IMR-90 (cell line): ENCODE results near the gene EGFR. TPM values are rescaled to one million over a fixed set of nuclear protein-coding genes. Genes with fewer than 3 reads are reported as not detected.
A peak's percentile ranks its signal among the peaks of the same experiment; 100 is the strongest.

ENCODE experiments used
- ATAC-seq: fragments of 200-7000 bp; cut with Tn5 transposase; 2 replicates; pipeline ENCODE4 v1.9.1; 2020; ENCODE audit warnings: low read depth, mild to moderate bottlenecking, moderate library complexity
- BruUV-seq: library from RNA; stranded (reverse); fragments of 400-500 nt; replicated peaks from 2 replicates; lab custom pipeline; 2021; lab: Mats Ljungman, UMichigan
- CTCF ChIA-PET: fragments of 300-600 bp; formaldehyde crosslinking; extraction: SDS; loops from one replicate; lab custom pipeline; 2021; ENCODE audit warnings: antibody characterized with exemption; lab: Yijun Ruan, JAX
- POLR2A ChIA-PET: fragments of 300-600 bp; sonication (Branson Sonifier 250); formaldehyde crosslinking; loops from one replicate; lab custom pipeline; 2022; ENCODE audit warnings: antibody characterized with exemption; ENCODE audit not compliant: unreplicated experiment; lab: Charles Lee
- DNase-seq: peaks from one replicate; pipeline ENCODE4 v3.0.0; 2013
- H2AFZ ChIP-seq: replicated peaks from 2 replicates; pipeline ENCODE3; 2013; ENCODE audit warnings: low read length, mild to moderate bottlenecking; ENCODE audit not compliant: poor library complexity
- H2AK5ac ChIP-seq: 2 replicates; pipeline ENCODE4 v1.6.1; 2013; ENCODE audit warnings: low read depth, low read length, inconsistent platforms
- H2AK9ac ChIP-seq: replicated peaks from 2 replicates; pipeline ENCODE3; 2013; ENCODE audit warnings: mild to moderate bottlenecking, low read depth, low read length, moderate library complexity; ENCODE audit not compliant: poor library complexity
- H2BK120ac ChIP-seq: 2 replicates; pipeline ENCODE4 v1.6.1; 2013; ENCODE audit warnings: low read depth, low read length, inconsistent platforms
- H2BK15ac ChIP-seq: 3 replicates; pipeline ENCODE4 v1.6.1; 2013; ENCODE audit warnings: low read depth, low read length, inconsistent platforms
- H2BK20ac ChIP-seq: 2 replicates; pipeline ENCODE4 v1.6.1; 2013; ENCODE audit warnings: low read depth, mild to moderate bottlenecking, inconsistent platforms, low read length, moderate library complexity
- H2BK5ac ChIP-seq: 2 replicates; pipeline ENCODE4 v1.6.1; 2013; ENCODE audit warnings: mild to moderate bottlenecking, low read depth, low read length, inconsistent platforms; ENCODE audit not compliant: poor library complexity, severe bottlenecking
- H3K14ac ChIP-seq: replicated peaks from 2 replicates; pipeline ENCODE4 v1.6.1; 2013; ENCODE audit warnings: low read depth, low read length, inconsistent platforms
- H3K18ac ChIP-seq: 2 replicates; pipeline ENCODE4 v1.6.1; 2013; ENCODE audit warnings: low read depth, low read length, control low read depth
- H3K23ac ChIP-seq: 2 replicates; pipeline ENCODE4 v1.6.1; 2013; ENCODE audit warnings: low read depth, low read length, inconsistent platforms
- H3K27ac ChIP-seq: 2 replicates; pipeline ENCODE4 v1.5.1; 2013; ENCODE audit warnings: mild to moderate bottlenecking, control low read depth, low read length; ENCODE audit not compliant: insufficient read depth
- H3K27me3 ChIP-seq: 2 replicates; pipeline ENCODE4 v1.6.1; 2013; ENCODE audit warnings: low read length; ENCODE audit not compliant: control insufficient read depth, insufficient read depth
- H3K36me3 ChIP-seq: 2 replicates; pipeline ENCODE4 v1.6.1; 2013; ENCODE audit warnings: low read length, mixed read lengths; ENCODE audit not compliant: control insufficient read depth, insufficient read depth
- H3K4ac ChIP-seq: 2 replicates; pipeline ENCODE4 v1.6.1; 2013; ENCODE audit warnings: low read depth, low read length, inconsistent platforms
- H3K4me1 ChIP-seq: 2 replicates; pipeline ENCODE4 v1.6.1; 2013; ENCODE audit warnings: low read length, mixed read lengths; ENCODE audit not compliant: control insufficient read depth, insufficient read depth
- H3K4me2 ChIP-seq: 2 replicates; pipeline ENCODE4 v1.6.1; 2013; ENCODE audit warnings: low read depth, mild to moderate bottlenecking, control low read depth, low read length, moderate library complexity
- H3K4me3 ChIP-seq: 2 replicates; pipeline ENCODE4 v1.5.1; 2013; ENCODE audit warnings: low read depth, mild to moderate bottlenecking, control low read depth, low read length, moderate library complexity; ENCODE audit not compliant: insufficient read depth
- H3K56ac ChIP-seq: 2 replicates; pipeline ENCODE4 v1.6.1; 2013; ENCODE audit warnings: low read length, inconsistent platforms; ENCODE audit not compliant: insufficient read depth; ENCODE audit errors: extremely low read depth
- H3K79me1 ChIP-seq, 2 experiments: 2 replicates each; pipeline ENCODE4 v1.6.1; 2013; ENCODE audit warnings: low read length in 2 of 2, inconsistent platforms in 1 of 2, low read depth in 1 of 2
- H3K9ac ChIP-seq: 2 replicates; pipeline ENCODE4 v1.6.1; 2013; ENCODE audit warnings: low read depth, low read length, control low read depth
- H3K9me1 ChIP-seq: 2 replicates; pipeline ENCODE4 v1.6.1; 2013; ENCODE audit warnings: low read length, inconsistent platforms; ENCODE audit not compliant: insufficient read depth
- H3K9me3 ChIP-seq: 2 replicates; pipeline ENCODE4 v1.6.1; 2013; ENCODE audit warnings: low read length; ENCODE audit not compliant: control insufficient read depth, insufficient read depth
- H4K20me1 ChIP-seq: 2 replicates; pipeline ENCODE4 v1.6.1; 2013; ENCODE audit warnings: low read length, inconsistent platforms; ENCODE audit not compliant: insufficient read depth
- H4K5ac ChIP-seq: 2 replicates; pipeline ENCODE4 v1.6.1; 2013; ENCODE audit warnings: mild to moderate bottlenecking, low read depth, low read length, control low read depth
- H4K8ac ChIP-seq, 2 experiments: 2 replicates each; pipeline ENCODE4 v1.6.1; 2013; ENCODE audit warnings: low read depth in 2 of 2, low read length in 2 of 2, control low read depth in 1 of 2, inconsistent platforms in 1 of 2
- H4K91ac ChIP-seq: 2 replicates; pipeline ENCODE4 v1.6.1; 2013; ENCODE audit warnings: low read depth, low read length, inconsistent platforms; ENCODE audit not compliant: insufficient read depth
- BHLHE40 ChIP-seq: fragments of 150-350 bp; IDR thresholded peaks from 2 replicates; pipeline ENCODE4 v1.6.1; 2016; ENCODE audit warnings: mild to moderate bottlenecking, low read depth, low read length
- CEBPB ChIP-seq: IDR thresholded peaks from 2 replicates; pipeline ENCODE4 v1.6.1; 2012; ENCODE audit warnings: low read depth, low read length, improper control_type of control experiment
- CHD1 ChIP-seq: IDR thresholded peaks from 2 replicates; pipeline ENCODE4 v1.6.1; 2012; ENCODE audit warnings: low read depth, low read length, improper control_type of control experiment
- CTCF ChIP-seq: conservative IDR thresholded peaks from 2 replicates; pipeline ENCODE4 v1.5.1; 2012; ENCODE audit warnings: mild to moderate bottlenecking, low read depth, low read length, improper control_type of control experiment
- FOS ChIP-seq: fragments of 150-350 bp; IDR thresholded peaks from 2 replicates; pipeline ENCODE4 v1.6.1; 2016; ENCODE audit warnings: low read depth, low read length
- MAFK ChIP-seq: IDR thresholded peaks from 2 replicates; pipeline ENCODE4 v1.6.1; 2012; ENCODE audit warnings: low read depth, low read length, improper control_type of control experiment
- MAZ ChIP-seq: IDR thresholded peaks from 2 replicates; pipeline ENCODE4 v1.6.1; 2012; ENCODE audit warnings: low read depth, mild to moderate bottlenecking, low read length, improper control_type of control experiment, moderate library complexity, borderline replicate concordance
- MXI1 ChIP-seq: IDR thresholded peaks from 2 replicates; pipeline ENCODE4 v1.6.1; 2012; ENCODE audit warnings: low read depth, mild to moderate bottlenecking, low read length, moderate library complexity, borderline replicate concordance
- NFE2L2 ChIP-seq: fragments of 150-350 bp; IDR thresholded peaks from 2 replicates; pipeline ENCODE4 v1.6.1; 2016; ENCODE audit warnings: low read depth, mild to moderate bottlenecking, low read length
- POLR2A ChIP-seq: IDR thresholded peaks from 2 replicates; pipeline ENCODE4 v1.6.1; 2012; ENCODE audit warnings: mild to moderate bottlenecking, low read depth, low read length
- RAD21 ChIP-seq: IDR thresholded peaks from 2 replicates; pipeline ENCODE4 v1.6.1; 2012; ENCODE audit warnings: low read length, improper control_type of control experiment
- RCOR1 ChIP-seq: IDR thresholded peaks from 2 replicates; pipeline ENCODE4 v1.6.1; 2012; ENCODE audit warnings: mild to moderate bottlenecking, low read length, improper control_type of control experiment; ENCODE audit not compliant: insufficient replicate concordance
- RFX5 ChIP-seq: IDR thresholded peaks from 2 replicates; pipeline ENCODE4 v1.8.0; 2012; ENCODE audit warnings: low read depth, mild to moderate bottlenecking, low read length, moderate library complexity
- SMC3 ChIP-seq: fragments of 150-350 bp; IDR thresholded peaks from 2 replicates; pipeline ENCODE4 v1.6.1; 2016; ENCODE audit warnings: low read depth, mild to moderate bottlenecking, antibody characterized with exemption, low read length, moderate library complexity
- USF2 ChIP-seq: fragments of 150-350 bp; IDR thresholded peaks from 2 replicates; pipeline ENCODE4 v1.6.1; 2017; ENCODE audit warnings: mild to moderate bottlenecking, antibody characterized with exemption, low read length, low read depth
- WGBS, 2 experiments: methylation state at CpG; one replicate each; pipeline versions ENCODE4 v1.1.5 to v1.1.7; 2013; ENCODE audit warnings: missing lambda C conversion rate in 2 of 2; ENCODE audit not compliant: insufficient read length in 1 of 2; ENCODE audit errors: extremely low coverage in 2 of 2; 5-methylcytosine and 5-hydroxymethylcytosine counted together
- dilution Hi-C: fragments of 300-500 bp; cut with HindIII; formaldehyde crosslinking; loops from one replicate; pipeline ENCODE4 v1.14.3; 2018; ENCODE audit warnings: low sequenced_read_pairs; ENCODE audit not compliant: unreplicated experiment
- in situ Hi-C: fragments of 300-500 bp; cut with MboI; formaldehyde crosslinking; loops from 3 replicates; pipeline ENCODE4 v1.14.3; 2019; ENCODE audit warnings: low sequenced_read_pairs, inconsistent platforms, mixed read lengths
- intact Hi-C: fragments of 100-400 bp; cut with micrococcal nuclease; formaldehyde crosslinking; loops from 2 replicates; pipeline ENCODE4 v1.10.0; 2022
- polyA plus RNA-seq, 3 experiments: library from polyadenylated mRNA; depleted of rRNA; stranded (reverse); fragments of >200 nt; gene quantifications; 2 replicates each; pipeline ENCODE4 v1.2.3, GENCODE V29; 2012; ENCODE audit warnings: low replicate concordance in 1 of 3
- total RNA-seq: library from RNA; depleted of rRNA; stranded (reverse); fragments of >200 nt; gene quantifications from 2 replicates; pipeline ENCODE4 v1.2.3, GENCODE V29; 2012
- TF ChIP-seq, protein P1 (sequence below): fragments of 150-350 bp; IDR thresholded peaks from 2 replicates; pipeline ENCODE4 v1.6.1; 2016; ENCODE audit warnings: low read depth, mild to moderate bottlenecking, low read length, moderate library complexity, borderline replicate concordance

The EGFR gene
- total and polyA plus RNA-seq, 2 of the 4 experiments (the other 2 are of a cell fraction) = 36.9 to 60.4 TPM

DNA sequence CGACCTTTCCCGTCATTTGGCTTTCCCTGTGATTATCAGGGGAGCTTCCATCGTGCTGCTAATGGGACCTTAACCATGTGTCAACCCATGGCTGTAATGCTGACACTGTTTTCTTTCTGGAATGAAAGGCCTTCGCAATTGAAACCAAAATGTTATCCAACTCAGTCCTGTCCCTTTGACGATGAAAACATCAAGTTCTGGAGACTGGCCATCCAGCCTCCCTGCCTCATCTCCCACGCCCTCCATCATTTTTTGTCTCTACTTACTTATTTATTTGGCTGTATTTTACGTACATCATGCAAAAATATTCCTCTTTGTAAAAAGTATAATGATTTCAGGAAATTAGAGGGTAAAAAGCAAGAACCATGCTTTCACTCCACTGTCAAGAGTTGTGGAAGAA, 69.8 kb downstream of the EGFR start:
- Histone ChIP-seq H3K9ac (no peak overlapping the region), H4K8ac (peak overlapping the region in 1 of 2 experiments; percentile 16; a peak in 1 of 4 replicates), H3K4me1 (peaks cover 37% of the 10 kb centered on the region), H3K23ac (peak overlapping the region; percentile 25; the same call in 1 of the 2 replicates), H4K5ac (0 out of 2 replicates have a peak overlapping the region, but pooled peaks have one; percentile 6), H3K79me1 (peaks cover 45 to 88% of the 10 kb centered on the region in 2 experiments), H2AK9ac (no peak overlapping the region), H2AFZ (no peak overlapping the region), H3K4me3 (no peak overlapping the region), H4K20me1 (peaks cover 25% of the 10 kb centered on the region; the same call in 1 of the 2 replicates), H3K9me1 (peaks cover 27% of the 10 kb centered on the region), H3K9me3 (no peaks in the 10 kb centered on the region), H3K14ac (no peak overlapping the region), H2AK5ac (peak overlapping the region; percentile 40; the same call in 1 of the 2 replicates), H3K56ac (no peak overlapping the region), H3K18ac (no peak overlapping the region), H2BK120ac (0 out of 2 replicates have a peak overlapping the region, but pooled peaks have one; percentile 18), H3K36me3 (peaks cover 3% of the 10 kb centered on the region; the same call in 1 of the 2 replicates), H3K4me2 (no peak overlapping the region), H4K91ac (no peak overlapping the region), H2BK15ac (no peak overlapping the region), H3K4ac (peak overlapping the region; percentile 34; the same call in 1 of the 2 replicates), H3K27ac (no peak overlapping the region), H2BK20ac (no peak overlapping the region), H2BK5ac (no peak overlapping the region), H3K27me3 (no peaks in the 10 kb centered on the region)
- BruUV-seq = no TSS peak
- WGBS, 2 experiments = 47% methylated on average over 3 of the region's 7 CpGs; no CpG with 5 or more reads in 1 of the 2 experiments
- no peak for TF ChIP-seq POLR2A
- no peak for TF ChIP-seq CHD1
- no peak for TF ChIP-seq CTCF
- no peak for TF ChIP-seq RFX5
- no peak for TF ChIP-seq RCOR1
- TF ChIP-seq MXI1 = no peak
- TF ChIP-seq USF2 = no peak
- TF ChIP-seq RAD21 = no peak
- no peak for TF ChIP-seq MAFK
- no peak for TF ChIP-seq NFE2L2
- no peak for TF ChIP-seq FOS
- no peak for TF ChIP-seq SMC3
- no peak for TF ChIP-seq MAZ
- TF ChIP-seq CEBPB = no peak
- TF ChIP-seq, protein P1, sequence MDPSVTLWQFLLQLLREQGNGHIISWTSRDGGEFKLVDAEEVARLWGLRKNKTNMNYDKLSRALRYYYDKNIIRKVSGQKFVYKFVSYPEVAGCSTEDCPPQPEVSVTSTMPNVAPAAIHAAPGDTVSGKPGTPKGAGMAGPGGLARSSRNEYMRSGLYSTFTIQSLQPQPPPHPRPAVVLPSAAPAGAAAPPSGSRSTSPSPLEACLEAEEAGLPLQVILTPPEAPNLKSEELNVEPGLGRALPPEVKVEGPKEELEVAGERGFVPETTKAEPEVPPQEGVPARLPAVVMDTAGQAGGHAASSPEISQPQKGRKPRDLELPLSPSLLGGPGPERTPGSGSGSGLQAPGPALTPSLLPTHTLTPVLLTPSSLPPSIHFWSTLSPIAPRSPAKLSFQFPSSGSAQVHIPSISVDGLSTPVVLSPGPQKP = no peak
- TF ChIP-seq BHLHE40 = no peak
- intact Hi-C loops (no loop called here), in situ Hi-C loops (no loop called here), dilution Hi-C loops (no loop called here)
- no peak for DNase-seq
- ChIA-PET POLR2A (no interaction called here), CTCF (no interaction called here)
- ATAC-seq = no peak
